Measurements from ENCODE around the gene CMTM8.

Gene CMTM8

DNA sequence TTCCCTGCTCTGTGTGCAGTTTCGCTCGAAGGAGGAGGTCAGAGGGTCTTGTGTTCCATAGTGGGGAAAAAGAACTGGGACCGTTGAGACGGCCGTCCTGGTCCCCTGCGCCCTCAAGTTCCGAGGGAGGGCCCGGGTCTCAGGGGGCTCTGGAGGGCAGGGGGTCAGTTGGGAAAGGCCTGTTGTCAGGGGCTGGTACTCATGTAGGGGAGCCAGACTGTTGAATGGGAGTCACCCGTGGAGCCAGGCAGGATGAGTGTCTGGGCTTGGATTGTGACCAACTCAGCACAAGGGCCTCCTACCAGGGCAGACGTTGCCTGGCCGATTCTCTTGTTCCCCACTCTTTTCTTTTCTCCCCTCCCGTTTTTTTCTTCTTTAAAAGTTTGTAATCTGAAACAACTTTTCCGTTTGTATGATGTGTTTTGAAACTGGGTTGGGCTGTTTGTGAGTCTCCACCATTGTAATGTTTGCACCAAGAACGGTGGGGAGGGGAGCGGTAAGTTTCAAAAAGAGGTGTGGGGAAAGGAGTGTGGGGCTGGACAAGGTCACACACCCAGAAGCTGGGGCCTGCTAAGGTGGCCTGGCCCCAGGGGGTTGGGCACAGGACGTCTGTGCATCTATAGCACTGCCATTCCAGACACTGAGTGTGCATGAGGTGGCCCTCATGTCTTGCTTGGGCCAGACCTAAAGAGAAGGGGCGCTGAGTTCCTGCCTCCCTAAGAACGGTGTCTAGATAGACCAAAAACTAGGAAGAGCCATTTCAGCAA is 154.2 kb downstream of the CMTM8 start:
- POLR2A ChIA-PET, result interaction anchor here (1.2 kb wide), 1 partner anchor 101 kb away, joined by 3 read pairs; no protein-coding TSS in a partner anchor
- DNase-seq (ENCODE audit: low read depth, low spot score), result no peak
- H3K4me3 ChIP-seq (ENCODE audit: low read depth, low read length), result peak overlapping the region; percentile 74
- TF ChIP-seq, protein P1, sequence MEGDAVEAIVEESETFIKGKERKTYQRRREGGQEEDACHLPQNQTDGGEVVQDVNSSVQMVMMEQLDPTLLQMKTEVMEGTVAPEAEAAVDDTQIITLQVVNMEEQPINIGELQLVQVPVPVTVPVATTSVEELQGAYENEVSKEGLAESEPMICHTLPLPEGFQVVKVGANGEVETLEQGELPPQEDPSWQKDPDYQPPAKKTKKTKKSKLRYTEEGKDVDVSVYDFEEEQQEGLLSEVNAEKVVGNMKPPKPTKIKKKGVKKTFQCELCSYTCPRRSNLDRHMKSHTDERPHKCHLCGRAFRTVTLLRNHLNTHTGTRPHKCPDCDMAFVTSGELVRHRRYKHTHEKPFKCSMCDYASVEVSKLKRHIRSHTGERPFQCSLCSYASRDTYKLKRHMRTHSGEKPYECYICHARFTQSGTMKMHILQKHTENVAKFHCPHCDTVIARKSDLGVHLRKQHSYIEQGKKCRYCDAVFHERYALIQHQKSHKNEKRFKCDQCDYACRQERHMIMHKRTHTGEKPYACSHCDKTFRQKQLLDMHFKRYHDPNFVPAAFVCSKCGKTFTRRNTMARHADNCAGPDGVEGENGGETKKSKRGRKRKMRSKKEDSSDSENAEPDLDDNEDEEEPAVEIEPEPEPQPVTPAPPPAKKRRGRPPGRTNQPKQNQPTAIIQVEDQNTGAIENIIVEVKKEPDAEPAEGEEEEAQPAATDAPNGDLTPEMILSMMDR (IDR thresholded peaks at IDR 0.05; ENCODE audit: insufficient read depth, low read length, missing control alignments), result no peak
- CTCF ChIA-PET, result interaction anchor here (1.8 to 3.4 kb wide), 3 partner anchors 17 to 96 kb away, joined by 5 to 41 read pairs (median 17); no protein-coding TSS in a partner anchor

DNA sequence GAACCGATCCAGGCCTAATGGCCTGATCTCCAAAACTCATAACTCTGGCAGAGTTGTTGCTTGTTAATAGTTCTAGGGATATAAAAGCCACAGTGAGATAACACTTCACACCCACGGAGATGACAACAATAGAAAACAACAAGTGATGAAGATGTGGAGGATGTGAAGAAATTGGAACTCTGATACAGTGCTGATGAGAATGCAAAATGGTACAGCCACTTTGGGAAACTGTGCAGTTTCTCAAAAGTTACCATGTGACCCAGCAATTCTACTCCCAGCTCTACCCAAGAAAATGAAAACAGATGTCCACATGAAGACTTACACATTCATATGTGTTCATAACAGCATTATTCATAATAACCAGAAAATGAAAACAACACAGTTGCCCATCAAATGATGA is 157.0 kb downstream of the CMTM8 start:
- H3K4me3 ChIP-seq (ENCODE audit: low read depth, low read length), result no peak overlapping the region
- ChIA-PET POLR2A (no interaction called here), CTCF (interaction anchor here (5.1 to 6.9 kb wide), 2 partner anchors 21 to 73 kb away, joined by 30 to 77 read pairs; no protein-coding TSS in a partner anchor)
- TF ChIP-seq, protein P1 (IDR thresholded peaks at IDR 0.05; ENCODE audit: insufficient read depth, low read length, missing control alignments), result no peak
- no peak for DNase-seq (ENCODE audit: low read depth, low spot score)

DNA sequence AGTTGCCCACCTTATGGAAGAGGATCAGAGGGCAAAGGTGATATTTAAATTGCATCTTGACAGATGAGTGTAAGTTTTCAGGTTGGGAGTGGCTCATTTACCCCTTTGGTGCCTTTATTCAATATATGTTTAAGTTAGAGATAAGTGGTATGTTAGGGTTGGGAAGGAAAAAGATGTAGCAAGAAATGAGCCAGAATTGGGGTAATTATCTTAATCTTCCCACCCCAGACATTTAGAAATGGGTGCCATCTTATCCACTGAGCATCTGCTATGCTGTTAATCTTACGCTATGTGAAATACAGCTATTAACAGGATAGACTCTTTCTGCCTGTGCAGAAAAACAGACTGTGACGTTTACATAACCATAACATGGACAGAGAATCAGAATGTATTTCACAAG is 159.5 kb downstream of the CMTM8 start:
- H3K4me3 ChIP-seq (ENCODE audit: low read depth, low read length), result no peak overlapping the region
- ChIA-PET CTCF (interaction anchor here (0.7 to 6.9 kb wide), 13 partner anchors 8 to 156 kb away, joined by 3 to 77 read pairs (median 4); no protein-coding TSS in a partner anchor), POLR2A (no interaction called here)
- DNase-seq (ENCODE audit: low read depth, low spot score), result no peak
- TF ChIP-seq, protein P1 (IDR thresholded peaks at IDR 0.05; ENCODE audit: insufficient read depth, low read length, missing control alignments), result no peak

DNA sequence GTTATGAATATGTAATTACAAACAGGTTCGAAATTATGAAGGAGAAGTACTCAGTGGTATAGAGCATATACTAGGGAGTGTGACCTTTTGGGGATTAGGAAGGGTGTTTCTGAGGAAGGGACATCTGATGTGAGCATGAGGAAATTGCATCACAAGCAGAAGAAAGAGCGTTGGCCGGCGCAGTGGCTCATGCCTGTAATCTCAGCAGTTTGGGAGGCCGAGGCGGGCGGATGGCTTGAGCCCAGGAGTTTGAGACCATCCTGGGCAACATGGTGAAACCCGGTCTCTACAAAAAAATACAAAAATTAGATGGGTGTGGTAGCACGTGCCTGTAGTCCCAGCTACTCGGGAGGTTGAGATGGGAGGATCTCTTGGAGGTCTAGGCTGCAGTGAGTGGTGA is 160.1 kb downstream of the CMTM8 start:
- H3K4me3 ChIP-seq (ENCODE audit: low read depth, low read length), result no peak overlapping the region
- CTCF ChIA-PET, result interaction anchor here (0.7 to 6.9 kb wide), 10 partner anchors 8 to 70 kb away, joined by 3 to 77 read pairs (median 4); no protein-coding TSS in a partner anchor
- POLR2A ChIA-PET, result interaction anchor here (0.6 kb wide), 1 partner anchor 78 kb away, joined by 3 read pairs; no protein-coding TSS in a partner anchor
- DNase-seq (ENCODE audit: low read depth, low spot score), result no peak
- TF ChIP-seq, protein P1 (IDR thresholded peaks at IDR 0.05; ENCODE audit: insufficient read depth, low read length, missing control alignments), result no peak

DNA sequence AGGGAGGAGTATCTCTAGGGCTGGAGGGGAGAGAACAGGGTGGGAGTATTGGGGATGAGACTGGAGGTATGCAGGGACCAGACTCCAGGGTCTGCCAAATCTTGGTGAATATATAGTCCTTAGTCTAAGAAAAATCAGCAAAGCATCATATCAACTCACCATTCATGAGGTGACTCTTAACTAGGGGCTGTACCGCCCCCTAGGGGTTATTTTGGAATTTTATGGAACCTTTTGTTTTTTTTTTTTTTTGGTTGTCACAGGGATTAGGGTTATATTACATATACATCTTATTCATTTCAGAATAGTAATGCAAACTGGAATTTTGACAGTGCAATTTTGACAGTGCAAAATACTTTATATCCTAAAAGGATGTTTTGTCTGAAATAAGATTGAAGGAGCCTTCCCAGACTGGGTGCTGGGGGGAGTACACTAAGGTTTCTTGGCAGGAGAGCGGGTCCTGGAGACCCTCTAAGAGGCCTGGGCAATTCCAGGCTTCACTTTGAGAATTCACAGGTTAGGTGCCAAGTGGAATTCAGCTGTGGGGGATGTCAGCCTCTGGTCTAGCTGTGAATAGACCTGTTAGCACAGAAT is 160.6 kb downstream of the CMTM8 start:
- ChIA-PET CTCF (interaction anchor here (0.7 to 6.9 kb wide), 10 partner anchors 10 to 69 kb away, joined by 3 to 77 read pairs (median 4); no protein-coding TSS in a partner anchor), POLR2A (no interaction called here)
- H3K4me3 ChIP-seq (ENCODE audit: low read depth, low read length), result no peak overlapping the region
- no peak for DNase-seq (ENCODE audit: low read depth, low spot score)
- TF ChIP-seq, protein P1 (IDR thresholded peaks at IDR 0.05; ENCODE audit: insufficient read depth, low read length, missing control alignments), result peak; percentile 23

DNA sequence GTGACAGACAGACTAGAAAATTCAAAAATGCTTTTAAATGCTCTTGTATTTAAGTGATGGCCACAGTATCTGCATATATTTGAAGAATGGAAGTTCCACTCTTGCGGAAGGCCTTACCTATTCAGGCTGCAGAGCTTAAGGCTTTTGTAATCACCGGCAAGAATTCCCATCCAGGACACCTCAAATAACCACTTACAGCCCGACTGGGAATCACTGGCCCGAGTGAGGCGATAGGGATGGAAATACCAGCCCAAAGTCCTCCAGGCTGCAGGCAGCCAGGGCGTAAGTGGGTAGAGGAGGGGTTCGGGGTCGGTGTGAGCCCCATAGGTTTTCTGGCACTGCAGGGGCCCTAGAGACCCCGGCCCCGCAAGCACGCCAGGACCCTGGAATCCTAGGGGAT is 162.6 kb downstream of the CMTM8 start:
- ChIA-PET CTCF (interaction anchor here (0.8 to 6.9 kb wide), 8 partner anchors 10 to 225 kb away, joined by 3 to 77 read pairs (median 4); partner anchors contain the start of gene CMTM7), POLR2A (no interaction called here)
- TF ChIP-seq, protein P1 (IDR thresholded peaks at IDR 0.05; ENCODE audit: insufficient read depth, low read length, missing control alignments), result no peak
- peak overlapping the region; percentile 44 for H3K4me3 ChIP-seq (ENCODE audit: low read depth, low read length)
- DNase-seq (ENCODE audit: low read depth, low spot score), result no peak
